NCI-H82 (cell line): Measurements from ENCODE around the gene NEK1.
"Not testable (repeated sequence)": the region's sequence is repeated elsewhere in the genome, so short reads cannot be mapped to it uniquely, and the experiment has no call there.

Source experiments
- DNase-seq: peaks from one replicate; lab custom pipeline; 2025; lab: John Stamatoyannopoulos, UW

The NEK1 gene

DNA sequence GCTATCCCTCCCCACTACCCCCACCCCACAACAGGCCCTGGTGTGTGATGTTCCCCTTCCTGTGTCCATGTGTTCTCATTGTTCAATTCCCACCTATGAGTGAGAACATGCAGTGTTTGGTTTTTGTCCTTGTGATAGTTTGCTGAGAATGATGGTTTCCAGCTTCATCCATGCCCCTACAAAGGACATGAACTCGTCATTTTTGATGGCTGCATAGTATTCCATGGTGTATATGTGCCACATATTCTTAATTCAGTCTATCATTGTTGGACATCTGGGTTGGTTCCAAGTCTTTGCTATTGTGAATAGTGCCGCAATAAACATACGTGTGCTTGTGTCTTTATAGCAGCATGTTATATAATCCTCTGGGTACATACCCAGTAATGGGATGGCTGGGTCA, 118.1 kb downstream of the NEK1 start:
- DNase-seq, result not testable (repeated sequence)

- DNase-seq, result no peak
These were observed 119.2 kb downstream of the NEK1 start for GRCh38 chr4:169493164-169493524.

- peak; percentile 43 for DNase-seq
These were observed 119.8 kb downstream of the NEK1 start for GRCh38 chr4:169492436-169493163.

GRCh38 chr4:169491211-169491610, 121.2 kb downstream of the NEK1 start:
- DNase-seq, result no peak

- no peak for DNase-seq
These were observed 123.1 kb downstream of the NEK1 start for GRCh38 chr4:169489306-169489705.

- DNase-seq, result peak; percentile 61
These were observed 126.3 kb downstream of the NEK1 start for GRCh38 chr4:169485791-169486742.

DNA sequence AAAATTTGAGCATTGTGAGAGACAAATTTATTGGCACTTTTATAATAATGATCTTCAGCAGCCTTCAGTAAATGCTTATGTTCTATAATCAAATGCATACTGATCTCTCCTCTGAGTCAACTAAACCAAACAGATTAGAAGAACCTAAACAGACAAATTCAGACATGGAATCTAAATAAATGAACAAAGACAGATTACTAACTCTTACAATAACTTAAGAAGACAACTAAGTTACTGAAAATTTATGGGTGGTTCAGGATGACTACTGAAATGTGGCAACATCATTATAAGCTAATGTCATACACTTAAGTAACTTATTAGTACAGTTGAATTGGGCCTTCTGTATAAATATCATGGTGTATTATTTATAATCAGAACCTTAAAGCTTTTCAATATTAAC, 127.3 kb downstream of the NEK1 start:
- DNase-seq, result no peak

DNA sequence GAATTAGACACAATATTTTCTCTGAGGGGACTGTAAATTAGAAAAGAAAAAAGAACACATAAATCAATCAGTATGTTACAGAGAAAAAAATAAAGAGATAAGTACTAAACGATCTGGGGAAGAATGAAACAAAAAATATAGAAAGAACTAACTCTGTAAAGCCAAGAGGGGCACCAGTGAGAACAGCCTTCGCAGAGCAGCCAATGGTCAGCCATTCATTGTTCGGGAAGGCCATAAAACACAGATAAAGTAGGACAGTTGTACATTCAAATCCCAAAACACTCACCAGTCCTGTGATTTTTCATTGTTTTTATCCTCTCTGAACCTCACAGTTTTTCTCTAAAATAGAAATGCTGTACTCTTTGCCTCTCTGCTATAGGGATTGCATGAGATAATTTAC, 127.9 kb downstream of the NEK1 start:
- peak; percentile 2 for DNase-seq

- DNase-seq, result no peak
These were observed 148.3 kb downstream of the NEK1 start for GRCh38 chr4:169464080-169464479.

- DNase-seq, result no peak
These were observed 152.3 kb downstream of the NEK1 start for GRCh38 chr4:169460081-169460480.

GRCh38 chr4:169458575-169458974, 153.8 kb downstream of the NEK1 start:
- DNase-seq, result no peak

DNA sequence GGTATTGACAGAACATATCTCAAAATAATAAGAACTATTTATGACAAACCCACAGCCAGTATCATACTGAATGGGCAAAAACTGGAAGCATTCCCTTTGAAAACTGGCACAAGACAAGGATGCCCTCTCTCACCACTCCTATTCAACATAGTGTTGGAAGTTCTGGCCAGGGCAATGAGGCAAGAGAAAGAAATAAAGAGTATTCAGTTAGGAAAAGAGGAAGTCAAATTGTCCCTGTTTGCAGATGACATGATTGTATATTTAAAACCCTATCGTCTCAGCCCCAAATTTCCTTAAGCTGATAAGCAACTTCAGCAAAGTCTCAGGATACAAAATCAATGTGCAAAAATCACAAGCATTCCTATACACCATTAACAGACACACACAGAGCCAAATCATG, 159.7 kb downstream of the NEK1 start:
- DNase-seq, result not testable (repeated sequence)

DNA sequence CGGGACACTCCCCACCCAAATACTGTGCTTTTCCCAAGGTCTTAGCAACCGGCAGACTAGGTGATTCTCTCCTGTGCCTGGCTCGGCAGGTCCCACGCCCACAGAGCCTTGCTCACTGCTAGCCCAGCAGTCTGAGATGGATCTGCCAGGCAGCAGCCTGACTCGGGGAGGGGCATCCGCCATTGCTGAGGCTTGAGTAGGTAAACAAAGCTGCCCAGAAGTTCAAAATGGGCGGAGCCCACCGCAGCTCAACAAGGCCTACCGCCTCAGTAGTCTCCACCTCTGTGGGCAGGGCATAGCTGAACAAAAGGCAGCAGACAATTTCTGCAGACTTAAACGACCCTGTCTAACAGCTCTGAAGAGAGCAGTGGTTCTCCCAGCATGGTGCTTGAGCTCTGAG, 163.4 kb downstream of the NEK1 start:
- DNase-seq, result not testable (repeated sequence)

DNA sequence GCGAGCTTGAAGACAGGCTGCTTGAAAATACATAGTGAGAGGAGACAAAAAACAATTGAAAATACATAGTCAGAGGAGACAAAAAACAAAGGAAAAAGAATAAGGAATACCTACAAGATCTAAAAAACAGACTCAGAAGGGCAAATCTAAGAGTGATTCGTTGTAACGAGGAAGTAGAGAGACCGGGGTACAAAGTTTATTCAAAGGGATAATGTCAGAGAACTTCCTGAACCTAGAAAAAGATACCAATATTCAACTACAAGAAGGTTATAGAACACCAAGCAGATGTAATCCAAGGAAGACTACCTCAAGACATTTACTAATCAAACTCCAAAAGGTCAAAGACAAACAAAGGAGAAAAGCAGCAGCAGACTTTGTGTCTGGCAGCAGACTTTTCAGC, 165.6 kb downstream of the NEK1 start:
- DNase-seq, result no peak

- DNase-seq, result no peak
These were observed 168.6 kb downstream of the NEK1 start for GRCh38 chr4:169443748-169444147.

DNA sequence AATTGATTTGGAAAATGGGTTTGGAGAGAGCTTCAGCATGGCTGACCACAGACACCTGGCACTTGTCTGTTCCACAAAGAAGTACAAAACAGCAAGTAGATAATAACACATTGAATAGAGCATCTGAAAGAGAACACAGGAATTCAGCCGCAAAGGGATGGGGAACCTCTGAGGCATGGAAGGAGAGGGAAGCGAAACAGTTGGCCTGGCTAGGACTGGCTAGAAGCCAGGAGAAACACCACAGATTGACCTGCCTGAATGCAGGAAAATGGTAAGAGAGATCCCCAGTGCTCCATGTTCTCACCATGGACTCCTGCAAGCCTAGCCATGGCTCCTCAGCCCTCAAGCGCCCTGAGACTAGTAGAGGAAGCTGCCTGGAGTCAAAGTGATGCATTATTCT, 171.9 kb downstream of the NEK1 start:
- no peak for DNase-seq

GRCh38 chr4:169439244-169439643, 173.1 kb downstream of the NEK1 start:
- no peak for DNase-seq

GRCh38 chr4:169438057-169438480, 174.3 kb downstream of the NEK1 start:
- DNase-seq, result no peak

GRCh38 chr4:169437299-169438047, 174.9 kb downstream of the NEK1 start:
- peak; percentile 38 for DNase-seq

DNA sequence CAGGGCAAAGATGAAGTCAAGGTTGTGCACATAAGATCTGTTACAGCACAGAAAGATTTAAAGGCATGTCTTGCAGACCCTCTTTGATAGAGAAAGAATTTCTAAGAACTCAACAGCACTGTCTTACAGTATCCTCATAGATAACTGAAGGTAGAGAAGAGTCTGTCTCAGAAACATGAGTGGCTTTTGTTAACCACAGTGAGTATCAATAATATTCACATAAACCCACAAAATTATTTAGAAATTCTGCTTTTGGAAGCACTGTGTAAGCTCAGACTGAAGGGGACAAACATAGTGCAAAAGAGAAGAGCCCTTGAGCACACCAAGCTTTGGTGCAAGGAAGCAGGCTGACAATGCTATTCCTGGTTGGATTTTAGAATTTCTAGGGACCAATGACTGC, 175.6 kb downstream of the NEK1 start:
- no peak for DNase-seq

- DNase-seq, result no peak
These were observed 184.0 kb downstream of the NEK1 start for GRCh38 chr4:169428376-169428775.

- not testable (repeated sequence) for DNase-seq
These were observed 184.7 kb downstream of the NEK1 start for GRCh38 chr4:169427727-169428126.
